HG03571 (cell line): ENCODE results near the gene P2RX7.
A peak's percentile ranks its signal among the peaks of the same experiment; 100 is the strongest.

Experiments
- ATAC-seq: cut with Tn5 transposase; IDR thresholded peaks from one replicate; pipeline ENCODE4 v1.9.1; 2021; ENCODE audit not compliant: unreplicated experiment

P2RX7 gene

DNA sequence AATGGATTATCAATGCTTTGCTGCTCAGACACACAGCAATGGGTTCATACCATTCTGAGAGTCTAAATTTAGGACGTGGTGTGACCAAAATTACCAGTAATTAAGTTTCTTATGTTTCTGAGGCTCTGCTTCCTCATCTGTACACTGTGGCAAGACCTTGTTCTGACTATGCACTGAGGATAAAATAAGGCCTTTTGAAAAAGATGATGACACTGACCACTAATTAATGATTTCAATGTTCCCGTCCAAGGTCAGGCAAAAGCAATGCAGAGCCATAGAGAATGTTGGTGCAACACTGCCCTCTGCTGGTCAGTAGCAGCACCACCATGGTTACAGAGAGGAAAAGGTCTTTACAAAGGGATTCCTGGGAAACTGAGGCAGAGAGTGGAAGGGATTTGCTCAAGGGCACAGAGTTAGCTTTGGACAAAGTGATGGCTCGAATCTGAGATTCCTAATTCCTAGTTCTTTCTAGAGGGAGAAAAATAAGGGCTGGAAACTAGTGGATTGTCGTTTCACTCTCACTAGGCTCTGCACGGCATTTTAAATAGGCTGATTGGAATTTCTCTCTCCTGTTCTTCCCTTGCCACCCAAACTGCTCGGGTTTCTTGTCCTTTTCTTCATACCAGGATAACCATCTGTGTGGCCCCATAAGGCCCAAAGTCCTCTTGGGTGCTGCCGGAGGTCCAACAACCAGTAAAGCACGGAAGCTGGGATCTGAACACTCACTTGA is 22.3 kb upstream of the P2RX7 start:
- ATAC-seq, result peak; percentile 83

DNA sequence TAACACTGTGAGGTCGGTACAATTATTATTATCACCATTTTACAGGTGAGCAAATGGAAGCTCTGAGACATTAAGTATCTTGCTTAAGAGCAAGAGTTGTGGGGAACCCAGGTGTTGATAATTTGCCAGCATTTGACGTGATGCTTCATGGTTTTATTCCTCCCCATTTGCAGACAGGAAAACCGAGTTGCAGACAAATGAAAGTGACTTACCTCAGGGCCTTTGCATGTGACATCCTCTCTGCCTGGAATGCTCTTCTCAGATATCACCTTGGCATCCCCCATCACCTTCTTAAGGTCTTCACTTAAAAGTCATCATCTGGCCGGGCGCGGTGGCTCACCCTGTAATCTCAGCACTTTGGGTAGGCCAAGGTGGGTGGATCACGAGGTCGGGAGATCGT is 21.0 kb upstream of the P2RX7 start:
- ATAC-seq, result no peak

DNA sequence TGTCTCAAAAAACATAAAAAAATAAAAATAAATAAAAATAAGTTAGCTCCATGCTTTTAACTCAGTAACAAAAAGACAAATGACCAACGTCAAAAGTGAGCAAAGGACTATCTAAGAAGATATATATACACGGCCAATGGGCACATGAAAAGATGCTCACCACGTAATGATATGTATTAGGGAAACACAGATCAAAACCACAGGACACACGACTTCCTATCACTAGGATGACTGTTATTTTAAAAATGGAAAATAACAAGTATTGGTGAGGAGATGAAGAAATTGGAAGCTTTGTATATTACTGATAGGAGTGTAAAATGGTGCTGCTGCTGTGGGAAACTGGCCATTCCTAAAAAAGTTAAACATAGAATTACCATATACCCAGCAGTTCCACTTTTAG is 20.2 kb upstream of the P2RX7 start:
- no peak for ATAC-seq

DNA sequence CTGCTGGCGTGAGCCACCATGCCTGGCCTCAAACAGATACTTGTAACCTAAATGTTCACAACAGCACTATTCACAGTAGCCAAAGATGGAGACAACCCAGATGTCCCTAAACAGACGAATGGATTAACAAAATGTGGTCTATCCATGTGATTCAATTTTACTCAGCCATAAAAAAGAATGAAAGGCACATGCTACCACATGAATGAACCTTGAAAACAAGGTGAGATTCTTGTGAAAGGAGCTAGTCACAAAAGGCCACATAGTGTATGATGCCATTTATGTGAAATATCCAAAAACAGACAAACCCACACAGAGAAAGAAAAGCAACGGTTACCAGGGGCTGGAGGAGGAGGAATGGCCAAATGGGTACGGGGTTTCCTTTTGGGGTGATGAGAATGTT is 19.6 kb upstream of the P2RX7 start:
- no peak for ATAC-seq

DNA sequence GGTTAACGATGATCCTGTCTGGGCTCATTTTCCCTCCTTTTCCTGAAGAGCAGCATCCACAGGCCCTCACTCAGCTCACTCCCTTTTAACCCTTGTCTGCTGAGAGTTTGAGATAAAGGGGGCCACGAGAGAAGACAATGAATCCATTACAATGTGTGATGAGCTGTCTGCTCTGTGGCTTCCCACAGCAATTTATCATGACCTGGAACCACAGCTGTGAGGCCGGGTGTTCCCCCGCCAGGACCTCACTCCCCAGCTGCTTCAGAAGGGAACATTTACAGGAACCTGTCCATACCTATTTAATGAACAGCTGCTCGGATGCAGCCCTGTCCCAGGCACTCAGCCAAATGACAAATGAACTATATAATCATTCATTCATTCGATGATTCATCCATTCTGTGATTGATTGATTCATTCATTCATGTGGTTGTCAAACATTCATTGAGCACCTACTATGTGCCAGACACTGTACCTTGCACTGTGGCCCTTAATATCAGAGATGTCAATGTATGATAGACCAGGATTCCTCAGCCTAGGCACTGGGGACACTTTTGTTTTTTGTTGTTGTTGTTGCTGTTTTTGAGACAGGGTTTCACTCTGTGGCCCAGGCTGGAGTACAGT is 18.5 kb upstream of the P2RX7 start:
- no peak for ATAC-seq

DNA sequence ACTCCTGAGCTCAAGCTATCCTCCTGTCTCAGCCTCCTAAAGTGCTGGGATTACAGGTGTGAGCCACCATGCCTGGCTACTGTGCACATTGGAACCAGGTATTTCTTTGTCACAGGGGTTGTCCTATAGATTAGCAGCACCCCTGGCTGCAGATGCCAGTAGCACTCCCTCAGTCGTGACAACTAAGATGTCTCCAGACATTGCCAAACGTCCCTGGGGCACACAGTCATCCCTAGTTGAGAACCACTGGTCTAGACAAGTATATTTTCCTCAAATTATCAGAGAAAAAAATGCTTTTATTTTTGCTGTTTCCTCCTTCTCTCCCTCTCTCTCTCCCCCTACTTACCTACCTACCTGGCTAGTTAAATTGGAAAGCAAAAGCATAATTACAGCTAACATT is 17.9 kb upstream of the P2RX7 start:
- no peak for ATAC-seq

DNA sequence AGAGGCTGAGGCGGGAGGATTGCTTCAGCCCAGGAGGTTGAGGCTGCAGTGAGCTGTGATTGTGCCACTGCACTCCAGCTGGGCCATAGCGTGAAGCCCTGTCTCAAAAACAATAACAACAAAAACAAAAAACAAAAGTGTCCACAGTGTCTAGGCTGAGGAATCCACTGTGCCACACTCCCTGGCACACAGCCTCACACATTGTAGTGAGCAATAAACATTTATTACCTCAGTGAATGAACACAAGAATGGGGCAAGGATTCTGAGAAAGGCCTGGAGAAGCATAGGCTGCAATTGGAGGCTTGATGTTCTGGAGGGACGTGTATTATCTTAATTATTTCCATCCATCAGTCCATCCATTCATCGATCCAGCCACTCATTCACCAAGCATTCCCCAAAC is 17.1 kb upstream of the P2RX7 start:
- no peak for ATAC-seq

DNA sequence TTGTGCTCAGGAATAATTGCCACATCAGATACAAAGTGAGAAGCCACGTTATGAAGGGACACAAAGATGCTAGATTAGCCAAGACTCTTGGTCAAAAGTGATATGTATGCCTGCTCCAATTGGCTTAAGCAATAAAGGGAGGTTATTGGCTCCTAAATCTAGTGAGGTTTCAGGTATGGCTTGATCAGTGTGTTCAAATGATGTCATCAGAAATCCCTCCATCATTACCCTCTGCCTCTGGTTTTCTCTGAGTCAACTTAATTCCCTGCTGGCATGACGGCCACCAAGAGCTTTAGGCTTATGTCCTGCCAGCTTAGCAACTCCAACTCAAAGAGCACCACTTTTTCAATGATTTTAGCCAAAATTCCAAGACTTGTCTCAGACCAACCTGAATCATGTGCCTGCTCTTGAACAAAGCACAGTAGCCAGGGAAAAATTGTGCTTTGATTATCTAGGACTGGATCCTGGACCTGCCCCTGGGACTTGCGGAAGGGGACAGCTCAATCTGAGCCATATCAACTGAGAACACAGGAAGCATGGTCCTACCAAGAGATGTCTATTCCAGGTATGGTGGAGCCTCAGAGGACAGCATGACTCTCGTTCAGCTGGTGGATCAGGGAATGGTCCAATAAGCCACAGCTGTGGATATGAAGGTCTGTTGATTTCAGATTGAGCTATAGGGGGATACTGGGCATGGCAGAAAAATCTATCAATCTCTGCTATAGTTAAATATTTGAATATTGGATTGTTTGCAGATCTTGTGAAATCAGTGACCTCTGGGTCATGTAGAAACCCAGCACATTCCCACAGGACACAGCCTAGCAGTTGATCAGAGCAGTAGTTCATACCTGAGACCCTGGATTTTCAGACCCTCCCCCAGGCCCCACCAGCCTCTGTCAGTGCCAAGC is 16.1 kb upstream of the P2RX7 start:
- no peak for ATAC-seq

DNA sequence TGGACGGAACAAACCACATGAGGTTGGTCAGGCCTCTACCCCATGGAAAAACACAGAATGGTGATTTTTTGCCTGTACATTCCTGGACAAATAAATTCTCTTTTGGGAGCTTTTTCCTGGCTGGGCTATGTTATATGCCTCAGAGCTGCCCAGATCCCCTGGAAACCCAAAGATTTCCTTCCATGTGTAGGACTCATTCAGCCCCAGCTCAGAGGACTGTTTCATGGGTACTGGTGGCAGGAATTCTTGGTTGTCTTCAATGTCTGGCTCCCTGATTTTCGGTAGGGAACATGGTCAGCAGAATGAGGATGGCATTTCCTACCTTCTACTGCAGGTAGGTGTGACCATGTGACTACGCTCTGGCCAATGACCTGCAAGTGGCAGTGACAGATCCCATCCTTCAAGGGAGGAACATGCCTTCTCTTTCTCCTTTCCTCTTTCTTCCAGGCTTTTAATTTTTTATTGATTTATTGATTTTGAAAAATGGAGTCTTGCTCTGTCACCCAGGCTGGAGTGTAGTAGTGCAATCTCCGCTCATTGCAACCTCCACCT is 15.4 kb upstream of the P2RX7 start:
- ATAC-seq, result no peak

DNA sequence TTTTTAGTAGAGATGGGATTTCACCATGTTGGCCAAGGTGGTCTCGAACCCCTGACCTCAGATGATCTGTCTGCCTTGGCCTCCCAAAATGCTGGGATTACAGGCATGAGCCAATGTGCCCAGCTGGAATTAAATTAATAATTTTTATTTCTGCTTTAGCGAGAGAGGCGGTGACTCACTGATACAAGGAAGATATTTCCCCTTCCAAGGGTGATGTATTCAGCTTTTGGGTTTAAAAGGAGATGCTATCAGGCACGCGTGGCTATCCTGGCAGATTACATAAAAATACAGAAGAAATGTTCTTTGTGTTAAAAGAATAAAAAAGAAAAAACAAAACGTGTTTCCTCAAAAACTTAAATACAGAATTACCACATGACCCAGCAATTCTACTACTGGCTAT is 12.4 kb upstream of the P2RX7 start:
- no peak for ATAC-seq

DNA sequence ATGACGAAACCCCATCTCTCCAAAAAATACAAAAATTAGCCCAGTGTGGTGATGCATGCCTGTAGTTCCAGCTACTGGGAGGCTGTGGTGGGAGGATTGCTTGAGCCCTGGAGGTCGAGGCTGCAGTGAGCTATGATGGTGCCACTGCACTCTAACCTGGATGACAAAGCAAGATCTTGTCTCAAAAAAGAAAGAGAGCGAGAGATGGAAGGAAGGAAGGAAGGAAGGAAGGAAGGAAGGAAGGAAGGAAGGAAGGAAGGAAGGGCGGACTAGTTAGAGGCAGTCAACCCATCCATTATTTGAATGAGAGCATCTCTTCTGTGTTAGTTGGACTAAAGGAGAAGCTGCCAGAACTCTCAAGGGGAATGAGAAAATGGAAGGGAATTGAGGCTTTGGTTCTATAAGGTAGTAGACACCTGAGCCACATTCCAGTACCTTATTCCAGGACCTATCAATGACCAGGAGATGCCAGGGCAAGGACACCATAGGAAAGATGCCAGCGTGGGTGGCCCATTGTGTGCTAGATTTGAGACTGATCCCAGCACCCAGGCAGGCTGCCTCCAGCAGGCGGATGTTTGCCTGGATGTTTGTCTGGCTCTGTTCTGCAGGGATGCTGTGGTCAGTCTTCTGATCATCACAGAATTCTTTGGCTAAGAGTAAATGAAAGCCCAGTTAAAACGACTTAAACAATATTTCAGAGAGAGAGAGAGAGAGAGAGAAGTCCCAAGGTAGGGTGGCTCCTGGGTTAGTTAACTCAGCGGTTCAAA is 11.5 kb upstream of the P2RX7 start:
- no peak for ATAC-seq

DNA sequence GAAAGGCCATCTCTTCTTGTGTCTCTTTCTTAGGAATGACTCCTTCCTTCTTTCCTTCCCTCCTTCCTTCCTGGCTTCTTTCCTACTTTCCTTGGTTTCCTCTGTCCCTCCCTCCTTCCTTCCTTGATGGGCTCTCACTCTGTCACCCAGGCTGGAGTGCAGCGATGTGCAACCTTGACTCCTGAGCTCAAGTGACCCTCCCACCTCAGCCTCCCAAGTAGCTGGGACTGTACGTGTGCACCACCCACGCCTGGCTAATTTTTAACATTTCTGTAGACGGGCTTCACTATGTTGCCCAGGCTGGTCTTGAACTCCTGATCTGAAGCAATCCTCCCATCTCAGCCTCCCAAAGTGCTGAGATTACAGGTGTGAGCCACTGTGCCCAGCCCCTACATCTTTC is 10.9 kb upstream of the P2RX7 start:
- ATAC-seq, result no peak

DNA sequence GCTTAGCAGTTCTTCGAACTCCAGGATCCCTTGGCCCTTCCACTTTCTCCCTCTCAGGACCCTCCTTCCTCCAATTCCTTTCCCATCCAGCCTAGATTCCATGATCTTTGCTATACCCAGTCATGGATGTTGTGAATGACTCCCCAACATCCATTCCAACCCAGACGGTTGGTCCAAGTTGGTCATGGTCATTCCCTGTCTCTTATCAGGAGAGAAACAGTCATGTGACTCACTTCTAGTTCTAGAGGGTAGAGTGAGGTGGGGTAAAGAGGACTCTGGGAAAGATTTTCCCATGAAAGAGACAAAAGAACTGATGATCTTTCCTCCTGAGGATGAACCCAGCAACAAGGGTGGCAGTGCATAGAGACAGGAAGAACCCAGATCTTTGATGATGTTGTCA is 9.2 kb upstream of the P2RX7 start:
- no peak for ATAC-seq

DNA sequence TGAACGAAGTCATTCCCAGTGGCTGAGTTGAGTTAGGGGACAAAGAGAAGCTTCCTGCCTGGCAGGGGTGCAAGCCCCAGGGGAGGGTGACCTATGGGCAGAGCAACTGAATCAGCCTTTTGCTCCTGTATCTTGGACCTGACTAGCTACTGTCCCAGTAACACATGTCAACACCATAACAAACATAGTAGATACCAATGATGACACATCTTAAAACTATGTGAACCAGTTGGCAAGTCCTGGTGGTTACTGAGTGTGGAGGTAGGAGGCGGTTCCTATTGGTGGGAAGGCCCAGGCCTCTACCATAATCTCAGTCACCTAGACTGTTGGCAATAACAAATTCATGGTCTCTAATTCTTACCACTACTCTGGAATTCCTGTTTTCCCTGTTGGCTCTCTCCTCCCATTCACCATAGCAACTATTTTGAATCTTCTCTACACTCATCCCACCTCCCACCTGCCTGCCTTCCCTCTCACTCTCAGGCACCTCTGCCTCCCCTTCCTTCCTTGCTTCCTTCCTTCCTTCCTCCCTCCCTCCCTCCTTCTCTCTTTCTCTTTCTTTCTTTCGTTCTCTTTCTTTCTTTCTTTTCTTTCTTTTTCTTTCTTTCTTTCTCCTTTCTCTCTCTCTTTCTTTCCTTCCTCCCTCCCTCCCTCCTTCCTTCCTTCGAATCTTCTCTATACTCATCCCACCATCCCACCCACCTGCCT is 8.1 kb upstream of the P2RX7 start:
- ATAC-seq, result no peak

DNA sequence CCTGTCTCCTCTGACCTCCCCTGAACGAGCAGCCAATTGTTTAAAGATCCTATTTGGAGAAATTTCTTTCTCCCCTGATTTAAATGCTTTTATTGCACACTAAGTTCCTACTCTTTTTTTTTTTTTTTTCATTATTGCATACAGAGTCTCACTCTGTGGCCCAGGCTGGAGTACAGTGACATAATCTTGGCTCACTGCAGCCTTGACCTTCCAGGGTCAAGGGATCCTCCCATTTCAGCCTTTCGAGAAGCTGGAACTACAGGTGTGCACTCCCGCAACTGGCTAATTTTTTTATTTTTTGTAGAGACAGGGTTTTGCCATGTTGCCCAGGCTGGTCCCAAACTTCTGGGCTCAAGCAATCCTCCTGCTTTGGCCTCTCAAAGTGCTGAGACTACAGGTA is 5.2 kb upstream of the P2RX7 start:
- ATAC-seq, result no peak

DNA sequence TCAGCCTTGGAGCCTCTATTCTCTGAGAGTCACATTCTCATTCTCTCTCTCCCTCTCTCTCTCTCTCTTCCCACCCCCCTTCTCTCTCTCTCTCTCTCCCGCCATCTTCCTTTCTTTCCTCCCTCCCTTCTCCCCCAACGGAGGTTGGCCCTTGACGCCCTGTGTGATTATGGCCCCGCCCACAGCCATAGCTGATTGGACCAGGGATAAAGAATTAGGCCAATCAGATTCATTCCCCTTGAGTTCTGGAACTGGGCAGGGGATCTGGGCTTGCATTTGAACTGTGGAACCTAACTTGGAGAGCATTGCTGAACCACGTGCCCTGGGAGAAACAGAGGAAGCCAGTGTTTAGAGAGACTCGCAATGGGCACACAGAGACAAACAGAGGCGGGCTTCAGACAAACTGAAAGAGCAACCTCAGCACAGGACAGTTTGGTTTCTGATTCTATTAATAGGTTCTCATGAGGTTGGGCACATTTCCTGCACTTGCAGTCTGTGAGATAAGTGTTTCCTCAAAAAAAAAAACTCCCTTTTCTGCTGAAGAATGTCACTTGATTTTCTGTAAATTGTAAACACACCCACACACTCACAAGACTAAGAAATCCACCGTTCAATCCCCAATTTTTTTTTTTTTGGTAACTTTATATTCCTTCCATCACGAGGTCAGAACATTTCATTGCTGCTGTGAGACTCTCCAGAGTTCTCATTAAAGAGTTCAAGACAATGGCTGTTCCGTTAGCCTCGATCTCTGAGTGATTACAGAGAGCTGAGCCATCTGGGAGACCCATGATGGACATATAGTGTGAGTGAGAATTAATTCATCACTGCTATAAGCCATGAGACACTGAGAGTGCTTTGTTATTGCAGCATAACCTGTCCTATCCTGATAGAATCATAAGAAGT is 3.5 kb upstream of the P2RX7 start:
- ATAC-seq, result peak; percentile 76

DNA sequence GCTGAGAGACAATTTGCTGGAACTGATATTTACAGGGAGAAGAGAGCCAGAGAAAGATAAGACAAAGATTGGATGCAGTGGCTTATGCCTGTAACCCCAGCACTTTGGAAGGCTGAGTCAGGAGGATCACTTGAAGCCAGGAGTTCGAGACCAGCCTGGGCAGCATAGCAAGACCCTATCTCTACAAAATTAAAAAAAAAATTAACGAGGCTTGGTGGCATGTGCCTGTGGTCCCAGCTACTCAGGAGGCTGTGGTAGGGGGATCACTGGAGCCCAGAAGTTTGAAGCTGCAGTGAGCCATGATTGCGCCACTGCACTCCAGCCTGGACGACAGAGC is 2.9 kb upstream of the P2RX7 start:
- ATAC-seq, result no peak

DNA sequence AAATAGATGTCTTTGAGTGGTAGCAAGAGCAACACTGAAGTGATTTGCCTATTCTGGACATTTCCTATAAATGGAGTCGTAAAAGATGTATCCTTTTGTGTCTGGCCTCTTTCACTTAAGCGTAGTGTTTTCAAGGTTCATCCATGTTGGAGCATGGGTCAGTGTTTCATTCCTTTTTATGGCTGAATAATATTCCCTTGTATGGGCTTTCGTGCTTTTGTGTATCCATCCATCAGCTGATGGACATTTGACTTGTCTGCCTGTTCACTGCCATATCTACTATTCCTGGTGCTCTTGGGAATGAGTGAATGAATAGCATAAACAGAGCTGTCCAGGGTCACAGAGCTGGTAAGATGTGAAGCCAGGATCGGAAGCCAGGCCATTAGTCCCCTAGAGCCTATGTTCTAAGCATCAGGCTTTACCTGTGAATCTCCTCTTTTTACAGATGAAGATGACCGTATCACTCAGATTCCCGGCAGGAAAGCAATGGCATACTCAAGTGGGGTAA is 1.8 kb upstream of the P2RX7 start:
- no peak for ATAC-seq

DNA sequence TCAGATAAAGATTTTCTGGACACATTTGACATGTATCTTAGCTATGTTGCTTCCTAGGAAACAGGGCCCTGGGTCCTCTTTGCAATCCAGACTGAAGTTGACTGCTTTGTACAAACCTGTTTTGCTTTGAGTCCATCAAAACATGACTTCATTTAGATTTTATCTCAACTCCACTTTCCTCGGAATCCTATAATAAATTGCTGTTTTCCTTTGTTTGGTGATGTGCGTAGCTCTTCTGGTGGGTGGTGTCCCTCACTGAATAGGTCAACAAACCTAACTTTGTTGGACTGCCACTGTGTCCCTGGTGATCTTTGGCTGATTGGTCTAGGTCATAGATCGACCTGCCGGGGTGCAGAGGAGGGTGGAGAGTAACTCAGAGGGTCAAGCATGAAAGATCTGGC is 735 bp upstream of the P2RX7 start:
- ATAC-seq, result no peak
